ENCODE results near the gene GALNT17.

DNA sequence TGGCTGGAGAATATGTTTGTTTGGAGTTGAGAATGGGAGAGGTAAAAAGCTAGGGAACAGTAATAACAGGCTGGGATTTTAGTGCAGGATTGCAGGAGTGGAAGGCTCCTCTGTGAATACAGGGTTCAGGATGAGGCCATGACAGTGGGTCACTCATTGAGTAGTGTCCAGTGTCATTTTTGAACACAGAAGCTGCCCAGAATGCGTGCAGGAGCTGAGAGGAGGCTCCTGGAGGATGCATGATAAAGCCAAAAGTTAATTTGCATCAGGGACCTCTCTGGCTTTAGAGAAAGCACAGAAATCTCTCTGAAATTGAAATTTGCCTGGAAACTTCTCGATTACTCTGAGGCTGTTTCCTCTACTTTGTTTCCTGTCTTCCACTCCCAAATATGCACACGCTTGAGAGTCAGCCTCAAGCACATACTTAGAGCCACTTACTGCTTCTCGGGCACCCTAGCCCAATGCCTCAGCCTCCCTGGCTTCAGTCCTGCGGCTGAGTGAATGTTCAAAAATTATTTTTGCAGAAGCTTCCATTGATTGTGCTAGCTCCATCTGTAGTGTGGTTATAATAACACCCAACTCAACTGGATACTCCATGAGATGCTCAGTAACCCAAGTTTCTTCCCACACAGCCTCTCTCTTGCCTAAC is 1.8 kb upstream of the GALNT17 start:
- TF ChIP-seq POLR2AphosphoS5 (IDR thresholded peaks at IDR 0.05) (no peak), POLR2A (IDR thresholded peaks at IDR 0.05) (no peak)
- TF ChIP-seq, protein P1, sequence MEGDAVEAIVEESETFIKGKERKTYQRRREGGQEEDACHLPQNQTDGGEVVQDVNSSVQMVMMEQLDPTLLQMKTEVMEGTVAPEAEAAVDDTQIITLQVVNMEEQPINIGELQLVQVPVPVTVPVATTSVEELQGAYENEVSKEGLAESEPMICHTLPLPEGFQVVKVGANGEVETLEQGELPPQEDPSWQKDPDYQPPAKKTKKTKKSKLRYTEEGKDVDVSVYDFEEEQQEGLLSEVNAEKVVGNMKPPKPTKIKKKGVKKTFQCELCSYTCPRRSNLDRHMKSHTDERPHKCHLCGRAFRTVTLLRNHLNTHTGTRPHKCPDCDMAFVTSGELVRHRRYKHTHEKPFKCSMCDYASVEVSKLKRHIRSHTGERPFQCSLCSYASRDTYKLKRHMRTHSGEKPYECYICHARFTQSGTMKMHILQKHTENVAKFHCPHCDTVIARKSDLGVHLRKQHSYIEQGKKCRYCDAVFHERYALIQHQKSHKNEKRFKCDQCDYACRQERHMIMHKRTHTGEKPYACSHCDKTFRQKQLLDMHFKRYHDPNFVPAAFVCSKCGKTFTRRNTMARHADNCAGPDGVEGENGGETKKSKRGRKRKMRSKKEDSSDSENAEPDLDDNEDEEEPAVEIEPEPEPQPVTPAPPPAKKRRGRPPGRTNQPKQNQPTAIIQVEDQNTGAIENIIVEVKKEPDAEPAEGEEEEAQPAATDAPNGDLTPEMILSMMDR (IDR thresholded peaks at IDR 0.05), result no peak

Measured in breast epithelium (tissue), 3 donors.